ENCODE measurements around the gene GBE1.

DNA sequence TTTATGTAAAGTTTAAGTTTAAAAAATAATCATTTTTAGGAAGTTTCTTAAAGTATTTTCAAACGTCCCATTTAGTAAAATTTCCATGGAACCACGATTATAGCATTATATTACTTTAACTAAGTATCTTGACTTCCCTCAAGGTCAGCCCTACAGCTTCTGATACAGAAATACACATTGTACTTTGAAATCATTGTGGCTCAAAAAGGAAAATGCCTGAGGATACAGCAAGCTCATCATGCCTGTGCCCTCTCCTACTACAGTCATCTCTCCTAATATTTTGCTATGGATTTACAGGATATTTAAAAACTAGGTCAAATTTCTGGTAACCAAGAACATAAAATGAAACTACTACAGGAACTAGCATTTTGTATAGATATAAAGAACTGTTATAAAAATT is 51.8 kb downstream of the GBE1 start:
- TF ChIP-seq, protein P1, sequence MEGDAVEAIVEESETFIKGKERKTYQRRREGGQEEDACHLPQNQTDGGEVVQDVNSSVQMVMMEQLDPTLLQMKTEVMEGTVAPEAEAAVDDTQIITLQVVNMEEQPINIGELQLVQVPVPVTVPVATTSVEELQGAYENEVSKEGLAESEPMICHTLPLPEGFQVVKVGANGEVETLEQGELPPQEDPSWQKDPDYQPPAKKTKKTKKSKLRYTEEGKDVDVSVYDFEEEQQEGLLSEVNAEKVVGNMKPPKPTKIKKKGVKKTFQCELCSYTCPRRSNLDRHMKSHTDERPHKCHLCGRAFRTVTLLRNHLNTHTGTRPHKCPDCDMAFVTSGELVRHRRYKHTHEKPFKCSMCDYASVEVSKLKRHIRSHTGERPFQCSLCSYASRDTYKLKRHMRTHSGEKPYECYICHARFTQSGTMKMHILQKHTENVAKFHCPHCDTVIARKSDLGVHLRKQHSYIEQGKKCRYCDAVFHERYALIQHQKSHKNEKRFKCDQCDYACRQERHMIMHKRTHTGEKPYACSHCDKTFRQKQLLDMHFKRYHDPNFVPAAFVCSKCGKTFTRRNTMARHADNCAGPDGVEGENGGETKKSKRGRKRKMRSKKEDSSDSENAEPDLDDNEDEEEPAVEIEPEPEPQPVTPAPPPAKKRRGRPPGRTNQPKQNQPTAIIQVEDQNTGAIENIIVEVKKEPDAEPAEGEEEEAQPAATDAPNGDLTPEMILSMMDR (IDR thresholded peaks at IDR 0.05 in 4 of 5, conservative IDR thresholded peaks at IDR 0.05 in 1 of 5), result no peak
- TF ChIP-seq POLR2A (IDR thresholded peaks at IDR 0.05), result no peak

Measured in gastrocnemius medialis (tissue), 4 donors.